Brain pericyte (primary cell): ENCODE measurements around the gene CHAF1A.

ENCODE experiments used
- DNase-seq: peaks from one replicate; pipeline ENCODE4 v3.0.0-alpha.2; 2012; ENCODE audit warnings: low read depth, low spot score

Gene CHAF1A

GRCh38 chr19:4367336-4367723, 35.1 kb upstream of the CHAF1A start:
- no peak for DNase-seq

GRCh38 chr19:4367781-4368127, 34.7 kb upstream of the CHAF1A start:
- no peak for DNase-seq

- DNase-seq = no peak
These were observed 34.2 kb upstream of the CHAF1A start for GRCh38 chr19:4368128-4368820.

DNA sequence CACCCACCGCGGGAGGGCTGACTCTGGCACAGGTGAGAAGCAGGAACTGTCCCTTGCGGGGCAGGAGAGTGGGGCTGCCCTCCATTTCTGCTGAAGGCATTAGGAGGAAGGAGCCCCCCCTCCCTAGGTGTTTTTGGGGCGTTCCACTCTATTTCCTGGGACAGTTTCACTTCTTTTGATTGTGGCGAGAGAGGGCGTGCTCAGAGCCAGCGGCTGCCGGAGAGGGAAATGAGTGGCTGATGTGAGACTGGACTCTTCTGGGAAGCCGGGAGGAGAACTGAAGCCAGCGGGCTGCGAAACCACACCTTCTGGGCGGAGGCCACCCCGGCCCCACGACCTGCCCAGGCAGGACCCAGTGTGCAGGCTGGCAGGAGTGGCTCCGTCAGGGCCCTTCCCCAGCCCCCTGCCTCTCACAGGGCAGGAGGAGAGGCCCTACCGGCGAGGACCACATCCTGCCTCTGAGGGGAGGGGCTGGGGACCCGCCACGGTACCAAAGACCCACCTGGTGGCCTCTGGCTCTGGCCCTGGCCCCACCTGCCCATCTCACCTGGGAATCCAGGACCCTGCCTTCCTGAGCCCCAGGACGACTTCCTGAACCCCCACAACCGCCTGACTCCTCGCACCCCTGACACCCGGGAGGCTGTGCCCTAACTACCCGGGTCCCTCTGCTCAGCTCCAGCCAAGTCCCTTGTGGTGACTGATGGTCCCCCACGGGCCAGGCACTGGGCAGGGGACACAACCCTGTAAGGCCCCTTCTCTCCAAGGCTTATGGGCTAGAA, 33.1 kb upstream of the CHAF1A start:
- no peak for DNase-seq

DNA sequence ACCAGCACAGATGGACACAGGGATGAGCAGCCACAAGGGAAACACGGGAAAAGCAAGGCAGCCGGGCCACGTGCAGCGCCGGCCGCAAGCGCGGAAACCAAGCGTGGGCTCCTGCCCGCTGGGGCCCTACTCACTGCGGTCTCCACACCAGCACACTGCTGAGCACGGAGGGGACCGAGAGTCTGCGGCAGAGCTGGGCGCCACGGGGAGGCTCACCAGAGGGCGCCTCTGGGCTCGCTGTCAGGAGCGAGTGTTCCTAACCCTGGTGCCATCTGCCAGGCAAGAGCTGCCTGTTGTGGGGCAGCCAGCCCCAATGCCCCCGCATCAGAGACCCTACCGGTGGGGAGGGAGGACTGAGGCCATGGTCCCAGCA, 32.6 kb upstream of the CHAF1A start:
- no peak for DNase-seq

DNA sequence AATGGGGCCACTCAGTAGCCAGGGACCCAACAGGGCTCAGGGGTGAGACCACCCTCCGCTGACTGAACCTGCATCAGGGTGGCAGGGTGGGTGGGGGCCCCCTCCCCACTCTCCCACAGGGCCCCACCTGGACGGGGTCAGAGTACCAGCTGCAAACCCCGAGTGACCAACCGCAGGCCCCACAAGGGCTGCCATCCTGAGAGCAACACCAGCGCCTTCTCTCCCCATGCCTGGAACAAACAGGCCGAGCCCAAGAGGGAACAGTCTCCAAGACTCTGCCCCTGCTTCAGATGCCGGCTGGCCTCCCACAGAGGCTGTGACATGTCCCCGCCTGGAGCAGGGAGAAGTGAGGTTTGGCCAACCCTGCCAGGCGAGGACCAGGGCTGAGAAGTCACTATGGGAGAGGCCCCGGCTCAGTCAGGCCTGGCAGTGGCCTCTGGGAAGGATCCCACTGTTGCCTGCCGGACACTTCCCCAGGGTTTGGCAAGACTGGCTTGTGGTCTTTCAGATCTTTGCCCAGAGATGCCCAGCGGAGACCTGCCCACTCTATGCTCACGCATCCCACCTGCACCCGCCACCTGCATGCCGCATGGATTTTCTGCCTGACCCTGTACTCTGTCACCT, 31.9 kb upstream of the CHAF1A start:
- no peak for DNase-seq

DNA sequence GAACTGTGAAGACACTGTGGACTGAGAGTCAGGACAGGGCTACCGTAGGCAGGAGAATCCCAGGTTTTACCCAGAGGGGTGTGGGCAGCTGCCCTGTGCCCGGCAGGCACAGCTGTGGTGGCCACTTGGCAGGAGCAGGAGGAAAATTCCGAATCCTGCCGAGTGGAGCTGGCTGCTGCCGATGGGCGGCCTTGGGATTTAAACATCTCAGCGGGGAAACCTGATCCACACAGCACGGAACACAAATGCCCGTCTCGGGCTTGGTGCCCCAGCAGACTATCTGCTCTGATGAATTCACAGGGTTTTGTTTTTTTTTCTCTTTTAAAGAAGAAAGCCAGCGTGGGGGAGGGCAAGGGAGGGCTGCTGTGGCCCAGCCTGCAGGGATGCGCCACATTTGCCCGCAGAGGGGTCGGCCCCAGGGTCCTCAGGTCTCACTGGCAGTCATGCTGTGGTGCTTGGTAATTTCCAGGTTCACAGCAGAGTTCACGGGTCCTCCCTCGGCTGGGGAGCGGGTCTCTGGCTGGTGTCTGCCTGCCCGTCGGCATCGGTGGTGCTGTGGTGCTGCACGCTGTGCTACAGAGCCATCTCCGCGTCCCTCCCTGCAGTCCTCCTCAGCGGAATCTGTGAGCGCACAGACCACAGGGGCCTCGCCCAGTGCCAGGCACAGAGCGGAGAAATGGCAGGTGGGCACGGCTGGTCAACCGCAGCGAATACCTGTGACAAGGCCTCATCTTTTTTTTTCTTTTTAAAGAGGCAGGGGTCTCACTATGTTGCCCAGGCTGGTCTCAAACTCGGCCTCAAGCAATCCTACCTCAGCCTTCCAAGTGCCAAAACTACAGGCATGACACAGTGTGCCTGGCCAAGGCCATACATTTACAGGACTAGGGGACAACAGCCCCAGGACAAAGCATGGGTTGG, 30.9 kb upstream of the CHAF1A start:
- no peak for DNase-seq

- no peak for DNase-seq
These were observed 30.1 kb upstream of the CHAF1A start for GRCh38 chr19:4372165-4373012.

- no peak for DNase-seq
These were observed 29.4 kb upstream of the CHAF1A start for GRCh38 chr19:4373013-4373367.

GRCh38 chr19:4373601-4374497, 28.6 kb upstream of the CHAF1A start:
- no peak for DNase-seq

DNA sequence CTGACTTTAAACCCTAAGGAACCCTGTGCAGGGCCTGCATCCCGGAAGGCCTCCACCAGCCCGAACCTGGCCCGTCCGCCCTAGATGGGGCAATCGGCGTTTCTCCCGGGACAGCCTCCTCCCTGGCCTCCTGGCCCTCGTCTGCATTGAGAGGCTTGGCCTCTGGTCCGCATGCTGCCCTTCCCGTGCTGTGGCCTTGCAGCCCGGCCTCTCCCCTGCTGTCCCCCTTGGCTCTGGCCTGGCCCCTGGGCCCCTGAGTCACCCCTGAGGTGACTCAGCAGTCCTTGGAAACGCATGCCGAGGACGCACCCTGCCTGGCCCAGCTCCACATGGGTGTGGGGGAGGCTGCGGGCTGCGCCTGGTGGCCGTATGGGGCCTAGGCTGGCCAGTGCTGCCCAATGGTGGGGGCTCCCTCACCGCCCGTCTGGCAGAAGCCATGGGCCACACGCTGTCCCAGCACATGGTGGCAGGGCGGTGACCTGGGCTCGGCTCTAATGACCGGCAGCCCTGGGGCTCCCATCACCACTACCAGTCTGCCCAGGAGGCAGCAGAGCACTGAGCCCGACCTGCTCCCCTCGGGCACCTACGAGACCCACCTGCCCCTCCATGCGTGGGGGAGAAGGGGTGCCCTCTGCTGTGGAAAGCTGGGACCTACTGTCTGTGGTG, 27.8 kb upstream of the CHAF1A start:
- no peak for DNase-seq

DNA sequence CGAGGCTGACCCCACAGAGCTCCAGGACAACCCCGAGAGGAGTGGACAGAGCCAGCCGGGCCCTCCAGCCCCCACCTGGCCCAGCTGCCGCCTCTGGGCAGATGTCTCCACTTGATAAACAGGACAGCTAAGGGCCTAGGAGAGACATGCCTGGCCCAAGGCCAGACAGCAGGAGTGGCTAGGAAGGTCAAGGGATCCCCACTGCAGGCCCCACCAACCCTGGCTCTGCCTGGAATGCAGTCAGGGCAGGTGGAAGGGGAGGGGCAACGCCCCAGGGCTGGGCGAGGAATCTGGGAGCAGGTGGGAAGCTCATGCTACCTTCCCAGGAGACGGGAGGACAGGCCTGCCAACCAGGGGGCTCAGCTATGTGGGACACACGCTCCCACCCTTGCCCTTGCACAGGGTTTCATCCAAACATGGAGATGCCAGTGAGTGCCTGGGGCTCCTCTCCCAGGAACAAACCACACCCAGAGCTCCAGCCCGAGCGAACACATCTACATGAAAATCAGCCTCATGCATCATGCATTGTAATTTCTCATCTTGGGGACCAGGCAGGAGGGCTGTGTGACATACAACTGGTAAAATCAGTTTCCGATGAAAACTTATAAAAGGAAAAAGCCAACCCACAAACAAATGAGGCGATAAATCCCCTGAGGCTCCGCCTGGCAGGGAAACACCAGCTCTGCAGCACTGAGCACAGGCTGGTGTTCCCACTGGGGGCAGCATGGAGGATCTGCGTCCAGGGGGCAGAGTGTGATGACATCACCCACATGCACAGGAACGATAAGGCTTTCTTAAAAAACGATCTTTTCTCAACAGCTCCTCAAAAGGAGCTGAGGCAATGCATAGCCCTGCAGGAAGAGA, 27.0 kb upstream of the CHAF1A start:
- no peak for DNase-seq

GRCh38 chr19:4376028-4376670, 26.3 kb upstream of the CHAF1A start:
- DNase-seq = no peak

- DNase-seq = no peak
These were observed 25.8 kb upstream of the CHAF1A start for GRCh38 chr19:4376671-4376990.

GRCh38 chr19:4376991-4377781, 25.3 kb upstream of the CHAF1A start:
- DNase-seq = no peak

- DNase-seq = no peak
These were observed 23.6 kb upstream of the CHAF1A start for GRCh38 chr19:4378886-4379285.
